H9 (cell line): Measurements from ENCODE around the gene GPR137B. TPM values are rescaled to one million over a fixed set of nuclear protein-coding genes. Genes with fewer than 3 reads are reported as not detected.

Experiments
- DNase-seq: peaks from one replicate; pipeline ENCODE4 v3.0.0-alpha.2; 2017
- H2AFZ ChIP-seq: one replicate; pipeline ENCODE4 v1.6.1; 2013; ENCODE audit warnings: mild to moderate bottlenecking, low read length, control low read depth, moderate library complexity
- H2AK5ac ChIP-seq: 2 replicates; pipeline ENCODE4 v1.6.1; 2013; ENCODE audit warnings: low read length, control low read depth, mixed read lengths; ENCODE audit not compliant: insufficient read length
- H2BK120ac ChIP-seq: one replicate; pipeline ENCODE4 v1.6.1; 2013; ENCODE audit warnings: low read depth, mild to moderate bottlenecking, low read length, control low read depth, inconsistent platforms; ENCODE audit not compliant: poor library complexity, severe bottlenecking
- H2BK12ac ChIP-seq: 2 replicates; pipeline ENCODE4 v1.6.1; 2013; ENCODE audit warnings: low read length, control low read depth, mixed read lengths, low read depth; ENCODE audit not compliant: insufficient read length
- H2BK15ac ChIP-seq: 2 replicates; pipeline ENCODE4 v1.6.1; 2013; ENCODE audit warnings: low read depth, low read length, control low read depth
- H2BK20ac ChIP-seq: one replicate; pipeline ENCODE4 v1.6.1; 2013; ENCODE audit warnings: low read depth, mild to moderate bottlenecking, low read length, control low read depth, inconsistent platforms; ENCODE audit not compliant: poor library complexity, severe bottlenecking
- H2BK5ac ChIP-seq: 2 replicates; pipeline ENCODE4 v1.6.1; 2013; ENCODE audit warnings: low read length, control low read depth, mixed read lengths; ENCODE audit not compliant: insufficient read length
- H3K14ac ChIP-seq: 2 replicates; pipeline ENCODE4 v1.6.1; 2013; ENCODE audit warnings: low read length, control low read depth; ENCODE audit not compliant: insufficient read depth
- H3K18ac ChIP-seq: 2 replicates; pipeline ENCODE4 v1.6.1; 2013; ENCODE audit warnings: low read depth, mild to moderate bottlenecking, mixed read lengths, low read length, control low read depth; ENCODE audit not compliant: insufficient read length
- H3K23ac ChIP-seq: 2 replicates; pipeline ENCODE4 v1.6.1; 2013; ENCODE audit warnings: low read length, control low read depth, mixed read lengths, low read depth; ENCODE audit not compliant: insufficient read length
- H3K23me2 ChIP-seq: 2 replicates; pipeline ENCODE4 v1.6.1; 2013; ENCODE audit warnings: low read depth, mild to moderate bottlenecking, mixed read lengths, low read length, control low read depth; ENCODE audit not compliant: insufficient read length, poor library complexity, severe bottlenecking
- H3K27ac ChIP-seq: 2 replicates; pipeline ENCODE4 v1.5.1; 2013; ENCODE audit warnings: low read length, control low read depth, mixed read lengths, low read depth; ENCODE audit not compliant: insufficient read length
- H3K27me3 ChIP-seq: 2 replicates; pipeline ENCODE4 v1.6.1; 2013; ENCODE audit warnings: low read length, control low read depth, inconsistent platforms; ENCODE audit not compliant: insufficient read depth
- H3K4ac ChIP-seq: 2 replicates; pipeline ENCODE4 v1.6.1; 2013; ENCODE audit warnings: low read depth, mild to moderate bottlenecking, control low read depth, inconsistent platforms, low read length, moderate library complexity
- H3K4me1 ChIP-seq: 2 replicates; pipeline ENCODE4 v1.6.1; 2013; ENCODE audit warnings: low read length, control low read depth, inconsistent platforms; ENCODE audit not compliant: insufficient read depth
- H3K4me2 ChIP-seq: 2 replicates; pipeline ENCODE4 v1.6.1; 2013; ENCODE audit warnings: low read length, control low read depth, mixed read lengths; ENCODE audit not compliant: insufficient read length, insufficient read depth
- H3K56ac ChIP-seq: 2 replicates; pipeline ENCODE4 v1.6.1; 2013; ENCODE audit warnings: low read depth, mild to moderate bottlenecking, mixed read lengths, low read length, control low read depth; ENCODE audit not compliant: insufficient read length
- H3K79me1 ChIP-seq: 2 replicates; pipeline ENCODE4 v1.6.1; 2013; ENCODE audit warnings: low read depth, mild to moderate bottlenecking, moderate library complexity, low read length, control low read depth, inconsistent platforms; ENCODE audit not compliant: insufficient read depth, poor library complexity, severe bottlenecking
- H3K79me2 ChIP-seq: 2 replicates; pipeline ENCODE4 v1.6.1; 2013; ENCODE audit warnings: low read length, control low read depth, inconsistent platforms; ENCODE audit not compliant: insufficient read depth
- H3K9ac ChIP-seq: 2 replicates; pipeline ENCODE4 v1.6.1; 2013; ENCODE audit warnings: low read length, control low read depth, mixed read lengths; ENCODE audit not compliant: insufficient read length; ENCODE audit errors: extremely low read depth
- H3K9me3 ChIP-seq: one replicate; pipeline ENCODE4 v1.6.1; 2013; ENCODE audit warnings: low read depth, low read length, inconsistent platforms; ENCODE audit not compliant: control insufficient read depth
- H3T11ph ChIP-seq: one replicate; pipeline ENCODE4 v1.6.1; 2013; ENCODE audit warnings: mild to moderate bottlenecking, low read length, control low read depth, inconsistent platforms
- H4K20me1 ChIP-seq: one replicate; pipeline ENCODE4 v1.6.1; 2013; ENCODE audit not compliant: control insufficient read depth, insufficient read length, insufficient read depth
- H4K5ac ChIP-seq: 2 replicates; pipeline ENCODE4 v1.6.1; 2013; ENCODE audit warnings: low read depth, mild to moderate bottlenecking, mixed read lengths, low read length, control low read depth; ENCODE audit not compliant: insufficient read length
- H4K8ac ChIP-seq: replicated peaks from 2 replicates; pipeline ENCODE4 v1.6.1; 2013; ENCODE audit warnings: low read length, control low read depth, mixed read lengths, low read depth; ENCODE audit not compliant: insufficient read length
- H4K91ac ChIP-seq: 2 replicates; pipeline ENCODE4 v1.6.1; 2013; ENCODE audit warnings: low read depth, mild to moderate bottlenecking, moderate library complexity, mixed read lengths, low read length, control low read depth; ENCODE audit not compliant: insufficient read length
- H3K27ac Mint-ChIP-seq, 3 experiments: 2 replicates in 2 of 3; 3 replicates in 1 of 3; pipeline ENCODE4 v1.8.0; 2020 to 2021; ENCODE audit warnings: mixed read lengths in 3 of 3, mild to moderate bottlenecking in 1 of 3, moderate library complexity in 1 of 3
- H3K27me3 Mint-ChIP-seq: 2 replicates; pipeline ENCODE4 v1.8.0; 2021; ENCODE audit warnings: low read depth, mild to moderate bottlenecking, moderate library complexity, mixed read lengths
- H3K36me3 Mint-ChIP-seq, 3 experiments: 2 replicates in 2 of 3; 3 replicates in 1 of 3; pipeline ENCODE4 v1.8.0; 2020 to 2021; ENCODE audit warnings: low read depth in 3 of 3, mixed read lengths in 3 of 3; ENCODE audit not compliant: insufficient read depth in 1 of 3
- H3K4me1 Mint-ChIP-seq, 2 experiments: 2 replicates each; pipeline ENCODE4 v1.8.0; 2020; ENCODE audit warnings: mixed read lengths in 2 of 2
- H3K4me3 Mint-ChIP-seq, 2 experiments: 2 replicates in 1 of 2; 3 replicates in 1 of 2; pipeline ENCODE4 v1.8.0; 2020 to 2021; ENCODE audit warnings: mild to moderate bottlenecking in 2 of 2, mixed read lengths in 2 of 2, moderate library complexity in 1 of 2
- H3K9me3 Mint-ChIP-seq, 2 experiments: 2 replicates in 1 of 2; 3 replicates in 1 of 2; pipeline ENCODE4 v1.8.0; 2020; ENCODE audit warnings: mild to moderate bottlenecking in 2 of 2, mixed read lengths in 2 of 2, moderate library complexity in 1 of 2
- CTCF ChIP-seq: fragments of 200-600 bp; sonication (generic); conservative IDR thresholded peaks from 3 replicates; pipeline ENCODE4 v1.8.0; 2021; ENCODE audit warnings: antibody characterized with exemption, mild to moderate bottlenecking
- WGBS: extraction: QIAGEN DNeasy Blood & Tissue Kit; methylation state at CpG from one replicate; pipeline ENCODE4 v1.1.7; 2013; ENCODE audit warnings: missing lambda C conversion rate, low lambda C conversion rate, mixed read lengths; ENCODE audit not compliant: insufficient read length; ENCODE audit errors: extremely low coverage; 5-methylcytosine and 5-hydroxymethylcytosine counted together
- total RNA-seq: library from RNA; stranded (reverse); gene quantifications from 2 replicates; pipeline ENCODE4 v1.2.1, GENCODE V29; 2021

The GPR137B gene
- total RNA-seq, 1 experiment from 2014 or later: 5.9 TPM

- no peak overlapping the region for H3K4me3 Mint-ChIP-seq
- no peak overlapping the region for H2BK20ac ChIP-seq
These were observed 5.5 kb downstream of the GPR137B start for GRCh38 chr1:236147521-236148469.

More at GRCh38 chr1:236147521-236148469, 5.5 kb downstream of the GPR137B start:
- H3K27me3 Mint-ChIP-seq: peaks cover 23% of the 10 kb centered on the region
- no peak overlapping the region for H2AFZ ChIP-seq
- no peaks in the 10 kb centered on the region for H4K20me1 ChIP-seq
- H3K23me2 ChIP-seq: peaks cover 4% of the 10 kb centered on the region
- H3K56ac ChIP-seq: no peak overlapping the region
- no peak overlapping the region for H3T11ph ChIP-seq
- H3K79me1 ChIP-seq: no peaks in the 10 kb centered on the region
- no peak overlapping the region for H2AK5ac ChIP-seq
- no peaks in the 10 kb centered on the region; a peak in 1 of 5 replicates for H3K9me3 Mint-ChIP-seq
- no peaks in the 10 kb centered on the region; the same call in 1 of the 2 replicates for H3K79me2 ChIP-seq
- no peak overlapping the region for H3K14ac ChIP-seq
- no peak overlapping the region for H4K8ac ChIP-seq
- no peak for TF ChIP-seq CTCF
- no peaks in the 10 kb centered on the region for H3K9me3 ChIP-seq
- H3K27ac ChIP-seq: no peak overlapping the region
- H3K27ac Mint-ChIP-seq: peak overlapping the region in 1 of 3 experiments; percentile 28; a peak in 1 of 7 replicates
- H3K4me1 ChIP-seq: peaks cover 4% of the 10 kb centered on the region; the same call in 1 of the 2 replicates
- H2BK15ac ChIP-seq: no peak overlapping the region
- no peak overlapping the region for H3K18ac ChIP-seq
- H4K5ac ChIP-seq: peak overlapping the region; percentile 3
- no peak for DNase-seq
- H2BK5ac ChIP-seq: no peak overlapping the region
- H3K23ac ChIP-seq: no peak overlapping the region
- no peak overlapping the region for H4K91ac ChIP-seq
- peaks cover 0 to 6% (median 0%) of the 10 kb centered on the region in 3 experiments; a peak in 3 of 7 replicates for H3K36me3 Mint-ChIP-seq
- no peak overlapping the region for H3K4me2 ChIP-seq
- H2BK120ac ChIP-seq: no peak overlapping the region
- peaks cover 28 to 43% of the 10 kb centered on the region in 2 experiments for H3K4me1 Mint-ChIP-seq
- no CpG with 5 or more reads among the region's 17 CpGs for WGBS
- no peak overlapping the region for H3K9ac ChIP-seq
- peaks cover 6% of the 10 kb centered on the region; the same call in 1 of the 2 replicates for H3K27me3 ChIP-seq
- no peak overlapping the region for H3K4ac ChIP-seq
- H2BK12ac ChIP-seq: no peak overlapping the region
